Ishikawa (cell line): Measurements from ENCODE around the gene DCAF8.

Source experiments
- CEBPB ChIP-seq: IDR thresholded peaks from 2 replicates; pipeline ENCODE4 v1.6.1; 2012
- CREB1 ChIP-seq: IDR thresholded peaks from 2 replicates; pipeline ENCODE4 v1.6.1; 2012; ENCODE audit warnings: low read depth
- EGR1 ChIP-seq: IDR thresholded peaks from 2 replicates; pipeline ENCODE4 v1.6.1; 2012
- EP300 ChIP-seq: IDR thresholded peaks from 2 replicates; pipeline ENCODE4 v1.6.1; 2012; ENCODE audit warnings: borderline replicate concordance
- FOXM1 ChIP-seq: IDR thresholded peaks from 2 replicates; pipeline ENCODE4 v1.6.1; 2012; ENCODE audit warnings: low read depth, borderline replicate concordance
- MAX ChIP-seq: IDR thresholded peaks from 2 replicates; pipeline ENCODE4 v1.6.1; 2012
- NFIC ChIP-seq: IDR thresholded peaks from 2 replicates; pipeline ENCODE4 v1.6.1; 2012
- RAD21 ChIP-seq: IDR thresholded peaks from 2 replicates; pipeline ENCODE4 v1.6.1; 2012; ENCODE audit warnings: low read depth
- REST ChIP-seq: IDR thresholded peaks from 2 replicates; pipeline ENCODE4 v1.6.1; 2012; ENCODE audit warnings: low read depth, mild to moderate bottlenecking
- TAF1 ChIP-seq: IDR thresholded peaks from 2 replicates; pipeline ENCODE4 v1.6.1; 2012; ENCODE audit warnings: low read depth, mild to moderate bottlenecking
- TCF12 ChIP-seq: IDR thresholded peaks from 2 replicates; pipeline ENCODE4 v1.6.1; 2012; ENCODE audit warnings: low read depth
- TEAD4 ChIP-seq: IDR thresholded peaks from 2 replicates; pipeline ENCODE4 v1.6.1; 2012
- YY1 ChIP-seq: IDR thresholded peaks from 2 replicates; pipeline ENCODE4 v1.6.1; 2012; ENCODE audit warnings: low read depth
- ZBTB7A ChIP-seq: IDR thresholded peaks from 2 replicates; pipeline ENCODE4 v1.6.1; 2012; ENCODE audit warnings: low read depth
- TF ChIP-seq, protein P1 (sequence below): IDR thresholded peaks from 2 replicates; pipeline ENCODE4 v1.6.1; 2012

DCAF8 gene

GRCh38 chr1:160285506-160285905 is 23.2 kb upstream of the DCAF8 start:
- TF ChIP-seq ZBTB7A, result no peak
- TF ChIP-seq RAD21, result no peak
- no peak for TF ChIP-seq CEBPB
- TF ChIP-seq TEAD4, result no peak
- TF ChIP-seq NFIC, result no peak
- no peak for TF ChIP-seq CREB1
- no peak for TF ChIP-seq EGR1
- TF ChIP-seq FOXM1, result no peak
- TF ChIP-seq TAF1, result no peak
- TF ChIP-seq MAX, result no peak
- no peak for TF ChIP-seq TCF12
- TF ChIP-seq YY1, result no peak
- TF ChIP-seq, protein P1, sequence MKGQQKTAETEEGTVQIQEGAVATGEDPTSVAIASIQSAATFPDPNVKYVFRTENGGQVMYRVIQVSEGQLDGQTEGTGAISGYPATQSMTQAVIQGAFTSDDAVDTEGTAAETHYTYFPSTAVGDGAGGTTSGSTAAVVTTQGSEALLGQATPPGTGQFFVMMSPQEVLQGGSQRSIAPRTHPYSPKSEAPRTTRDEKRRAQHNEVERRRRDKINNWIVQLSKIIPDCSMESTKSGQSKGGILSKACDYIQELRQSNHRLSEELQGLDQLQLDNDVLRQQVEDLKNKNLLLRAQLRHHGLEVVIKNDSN, result no peak

- TF ChIP-seq, protein P1, result no peak
- no peak for TF ChIP-seq TEAD4
- peak; percentile 98 for TF ChIP-seq YY1
- TF ChIP-seq TAF1, result peak; percentile 94
- TF ChIP-seq FOXM1, result no peak
- TF ChIP-seq REST, result no peak
- no peak for TF ChIP-seq NFIC
- no peak for TF ChIP-seq CEBPB
- no peak for TF ChIP-seq ZBTB7A
- TF ChIP-seq EP300, result no peak
- no peak for TF ChIP-seq RAD21
- TF ChIP-seq EGR1, result no peak
- no peak for TF ChIP-seq CREB1
- TF ChIP-seq TCF12, result 0 out of 2 replicates have a peak, but pooled peaks have one; percentile 49
- TF ChIP-seq MAX, result peak; percentile 60
Observed at GRCh38 chr1:160284782-160285344, 22.5 kb upstream of the DCAF8 start, which contains the start of gene PEX19. TSS of gene PEX19 (minus strand) at chr1:160285133. CDS start at chr1:160285124, 9 bp downstream.

DNA sequence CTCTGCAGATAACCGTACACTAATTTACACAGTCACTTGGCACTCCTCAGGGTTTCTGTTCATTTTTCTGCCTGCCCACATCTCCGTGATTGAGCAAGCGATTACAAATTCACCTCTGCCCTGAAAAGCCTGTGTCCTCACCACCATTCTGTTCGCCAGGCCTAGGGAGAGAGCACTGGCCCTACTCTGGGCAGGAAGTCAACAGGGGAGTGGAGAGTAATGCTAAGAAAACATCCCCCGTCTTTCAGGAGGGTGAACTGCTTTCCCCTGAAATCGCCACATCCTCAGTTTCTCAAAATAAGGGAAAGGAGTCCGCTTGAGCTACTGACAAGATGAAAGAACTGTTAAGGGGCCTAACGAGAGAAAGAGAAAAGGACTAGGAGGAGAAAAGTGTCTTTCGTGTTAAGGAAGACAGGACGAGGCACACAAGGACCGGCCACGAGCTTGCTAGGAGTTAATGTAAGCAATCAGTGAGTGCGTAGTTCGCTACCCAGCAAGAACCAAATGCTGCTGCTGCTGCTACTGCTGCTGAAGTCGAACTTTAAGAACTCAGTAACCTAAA is 22.0 kb upstream of the DCAF8 start:
- TF ChIP-seq NFIC (no peak), ZBTB7A (no peak), CEBPB (no peak; the same call in 1 of the 2 replicates), EGR1 (no peak), TCF12 (no peak), FOXM1 (no peak), YY1 (no peak), TAF1 (no peak), RAD21 (no peak), TEAD4 (no peak), MAX (no peak), CREB1 (no peak), REST (no peak), EP300 (no peak)
- TF ChIP-seq, protein P1, result no peak

GRCh38 chr1:160282807-160283206 is 20.5 kb upstream of the DCAF8 start:
- no peak for TF ChIP-seq EGR1
- TF ChIP-seq CEBPB, result no peak
- no peak for TF ChIP-seq MAX
- no peak for TF ChIP-seq YY1
- no peak for TF ChIP-seq TAF1
- no peak for TF ChIP-seq ZBTB7A
- TF ChIP-seq, protein P1, result no peak
- TF ChIP-seq CREB1, result no peak
- no peak for TF ChIP-seq FOXM1
- TF ChIP-seq REST, result no peak
- no peak for TF ChIP-seq EP300
- TF ChIP-seq NFIC, result no peak
- TF ChIP-seq TEAD4, result no peak
- no peak for TF ChIP-seq RAD21
- no peak for TF ChIP-seq TCF12
